Loucy (cell line): ENCODE results near the gene ZMYND8.

Source experiments
- EZH2phosphoT487 ChIP-seq: fragments of 200-600 bp; IDR thresholded peaks from 2 replicates; pipeline ENCODE4 v1.6.1; 2018; ENCODE audit warnings: antibody characterized with exemption, mild to moderate bottlenecking, moderate library complexity, borderline replicate concordance
- TF ChIP-seq, protein P1 (sequence below): fragments of 200-600 bp; sonication (generic); conservative IDR thresholded peaks from 2 replicates; pipeline ENCODE4 v1.5.1; 2014; ENCODE audit warnings: mild to moderate bottlenecking, antibody characterized with exemption, low read length

DNA sequence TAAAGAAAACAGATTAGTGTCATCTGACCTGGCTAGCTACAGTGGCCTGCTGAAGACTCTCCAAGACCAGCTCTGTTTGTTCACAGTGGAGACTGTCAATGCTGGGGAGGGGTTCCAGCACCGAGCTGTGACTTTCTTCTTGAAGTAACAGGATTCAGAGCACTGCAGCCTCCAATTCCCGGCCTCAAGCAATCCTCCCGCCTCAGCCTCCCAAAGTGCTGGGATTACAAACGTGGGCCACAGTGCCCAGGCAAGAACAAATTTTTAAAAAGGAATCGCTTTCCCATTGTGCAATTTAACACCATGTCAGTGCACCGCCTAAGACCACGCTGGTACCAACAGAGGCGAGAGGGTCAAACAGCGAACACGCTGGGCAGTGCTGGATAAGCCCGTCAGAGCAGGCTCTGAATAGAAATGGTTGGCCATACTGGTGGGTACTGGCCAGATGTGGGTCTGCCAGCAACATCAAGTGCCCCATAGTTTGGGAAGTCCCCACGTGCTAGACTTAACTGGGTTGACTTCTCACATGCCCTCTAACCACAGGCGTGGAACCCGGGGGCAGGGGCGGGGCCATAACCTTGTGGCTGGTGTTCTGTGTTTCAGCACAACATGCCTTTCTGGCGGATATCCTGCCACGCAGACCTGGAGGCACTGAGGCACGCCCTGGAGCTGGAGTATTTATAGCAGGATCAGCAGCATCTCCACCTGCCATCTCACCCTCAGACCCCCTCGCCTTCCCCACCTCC is 168.9 kb downstream of the ZMYND8 start:
- TF ChIP-seq, protein P1, sequence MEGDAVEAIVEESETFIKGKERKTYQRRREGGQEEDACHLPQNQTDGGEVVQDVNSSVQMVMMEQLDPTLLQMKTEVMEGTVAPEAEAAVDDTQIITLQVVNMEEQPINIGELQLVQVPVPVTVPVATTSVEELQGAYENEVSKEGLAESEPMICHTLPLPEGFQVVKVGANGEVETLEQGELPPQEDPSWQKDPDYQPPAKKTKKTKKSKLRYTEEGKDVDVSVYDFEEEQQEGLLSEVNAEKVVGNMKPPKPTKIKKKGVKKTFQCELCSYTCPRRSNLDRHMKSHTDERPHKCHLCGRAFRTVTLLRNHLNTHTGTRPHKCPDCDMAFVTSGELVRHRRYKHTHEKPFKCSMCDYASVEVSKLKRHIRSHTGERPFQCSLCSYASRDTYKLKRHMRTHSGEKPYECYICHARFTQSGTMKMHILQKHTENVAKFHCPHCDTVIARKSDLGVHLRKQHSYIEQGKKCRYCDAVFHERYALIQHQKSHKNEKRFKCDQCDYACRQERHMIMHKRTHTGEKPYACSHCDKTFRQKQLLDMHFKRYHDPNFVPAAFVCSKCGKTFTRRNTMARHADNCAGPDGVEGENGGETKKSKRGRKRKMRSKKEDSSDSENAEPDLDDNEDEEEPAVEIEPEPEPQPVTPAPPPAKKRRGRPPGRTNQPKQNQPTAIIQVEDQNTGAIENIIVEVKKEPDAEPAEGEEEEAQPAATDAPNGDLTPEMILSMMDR = no peak
- no peak for TF ChIP-seq EZH2phosphoT487
